Germinal center (tissue), 1 donor: Measurements from ENCODE around the gene CELA2A.
"Not testable (repeated sequence)": the region's sequence is repeated elsewhere in the genome, so short reads cannot be mapped to it uniquely, and the experiment has no call there.

Source experiments
- DNase-seq: peaks from one replicate; pipeline ENCODE4 v3.0.0; 2012; ENCODE audit warnings: mixed read lengths, low spot score

The CELA2A gene

DNA sequence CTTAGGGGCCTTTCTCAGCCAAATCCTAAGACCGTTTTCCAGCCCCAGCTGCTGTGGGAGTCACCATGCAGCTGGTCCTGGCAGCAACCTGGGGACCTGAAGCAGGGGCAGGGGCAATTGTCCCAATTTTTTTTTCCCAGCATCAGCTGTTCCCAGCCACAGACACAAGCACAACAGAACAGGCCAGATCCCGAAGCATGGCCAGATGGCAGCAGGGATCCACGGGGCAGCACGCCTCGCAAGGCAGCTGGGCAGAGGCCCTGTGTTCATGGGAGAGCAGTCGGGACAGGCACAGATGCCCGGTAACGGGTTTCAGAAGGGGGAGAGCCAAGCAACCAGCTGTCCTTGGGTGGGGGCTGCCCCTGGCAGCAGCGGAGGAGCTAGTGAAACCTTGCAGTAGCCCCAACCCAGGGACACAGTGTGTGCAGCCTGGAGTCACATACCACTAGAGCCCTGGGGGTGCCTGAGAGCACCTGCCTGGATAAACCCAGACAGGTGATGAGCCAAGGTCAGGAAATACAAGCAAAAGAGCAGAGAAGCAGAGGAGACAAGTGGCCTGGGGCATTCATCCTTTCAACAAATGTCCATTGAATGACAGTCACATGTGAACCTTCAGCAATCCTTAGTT is 13.4 kb downstream of the CELA2A start:
- DNase-seq = not testable (repeated sequence)

DNA sequence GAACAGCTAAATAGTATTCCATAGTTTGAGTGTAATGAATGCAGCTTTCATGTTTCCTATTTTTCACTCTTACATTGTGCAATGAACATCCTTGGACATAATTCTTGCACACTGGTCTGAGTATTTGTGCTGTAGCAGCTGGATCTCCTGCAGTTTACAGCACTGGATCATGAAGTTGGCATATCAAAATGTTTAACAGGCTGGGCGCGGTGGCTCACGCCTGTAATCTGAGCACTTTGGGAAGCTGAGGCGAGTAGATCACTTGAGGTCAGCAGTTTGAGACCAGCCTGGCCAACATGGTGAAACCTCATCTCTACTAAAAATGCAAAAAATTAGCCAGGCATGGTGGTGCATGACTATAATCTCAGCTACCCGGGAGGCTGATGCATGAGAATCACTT is 14.5 kb downstream of the CELA2A start:
- DNase-seq = not testable (repeated sequence)

DNA sequence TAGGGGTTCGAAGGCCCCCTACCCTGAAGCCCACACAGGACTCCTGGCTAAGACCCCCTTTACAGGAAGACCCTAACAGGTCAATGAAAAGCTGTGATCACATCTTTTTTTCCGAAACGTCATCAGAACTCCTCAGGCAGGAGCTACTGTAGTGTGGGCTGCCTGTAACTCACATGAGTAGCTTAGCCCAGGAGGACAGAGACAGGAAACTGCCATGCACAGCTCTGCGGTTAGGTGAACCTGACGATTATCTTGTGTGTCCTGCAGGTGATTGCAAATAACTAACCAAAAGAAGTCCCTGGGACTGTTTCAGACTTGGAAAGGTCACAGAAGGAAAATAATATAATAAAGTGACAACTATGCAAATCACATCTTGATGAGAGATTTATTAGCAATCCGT is 15.2 kb downstream of the CELA2A start:
- not testable (repeated sequence) for DNase-seq

DNA sequence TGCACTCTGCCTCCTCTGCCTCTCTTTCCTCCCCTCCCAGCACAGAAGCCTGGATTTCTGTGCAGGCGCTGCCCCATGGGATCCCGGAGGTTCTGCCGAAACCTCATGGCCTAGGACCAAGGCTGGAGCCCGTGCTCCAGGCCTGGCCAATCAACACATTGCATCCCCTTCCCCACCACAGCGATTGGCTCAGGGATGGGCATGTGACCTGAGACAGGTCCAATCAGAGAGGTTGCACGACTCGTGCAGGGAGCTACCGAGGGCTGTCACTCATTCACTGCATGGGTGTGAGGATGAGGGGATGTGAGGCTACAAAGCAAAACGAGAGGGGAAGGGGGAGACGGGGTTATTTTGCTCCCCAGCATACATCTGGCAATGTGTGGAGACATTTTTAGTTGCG is 16.1 kb downstream of the CELA2A start:
- DNase-seq = no peak

- DNase-seq = no peak
Observed at GRCh38 chr1:15475752-15476314, 19.3 kb downstream of the CELA2A start, which contains the start of gene CELA2B. Gene CELA2B (plus strand): TSS chr1:15476104. CDS start chr1:15476126, 22 bp downstream.

- DNase-seq = no peak
Observed at GRCh38 chr1:15476927-15477326, 20.4 kb downstream of the CELA2A start.

DNA sequence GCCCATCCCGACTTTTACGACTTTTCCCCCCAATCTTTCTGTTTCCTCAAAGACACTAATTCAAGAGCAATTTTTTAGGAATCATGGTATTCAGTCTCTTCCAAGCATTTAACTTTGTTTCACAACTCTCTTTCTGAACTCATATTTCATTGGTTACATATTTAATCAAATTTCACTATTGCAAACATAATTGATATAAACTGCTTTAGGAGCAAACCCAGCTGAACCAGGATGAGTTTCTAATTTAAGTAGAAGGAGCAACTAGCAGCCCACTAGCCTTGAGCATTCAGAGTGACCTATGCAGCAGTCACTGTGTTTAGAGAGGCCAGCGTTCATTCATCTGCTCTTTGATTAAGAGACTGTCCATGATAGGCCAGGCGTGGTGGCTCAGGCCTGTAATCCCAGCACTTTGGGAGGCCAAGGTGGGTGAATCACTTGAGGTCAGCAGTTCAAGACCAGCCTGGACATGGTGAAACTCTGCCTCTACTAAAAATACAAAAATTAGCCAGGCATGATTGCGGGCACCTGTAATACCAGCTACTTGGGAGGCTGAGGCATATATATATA is 21.2 kb downstream of the CELA2A start:
- no peak for DNase-seq

DNA sequence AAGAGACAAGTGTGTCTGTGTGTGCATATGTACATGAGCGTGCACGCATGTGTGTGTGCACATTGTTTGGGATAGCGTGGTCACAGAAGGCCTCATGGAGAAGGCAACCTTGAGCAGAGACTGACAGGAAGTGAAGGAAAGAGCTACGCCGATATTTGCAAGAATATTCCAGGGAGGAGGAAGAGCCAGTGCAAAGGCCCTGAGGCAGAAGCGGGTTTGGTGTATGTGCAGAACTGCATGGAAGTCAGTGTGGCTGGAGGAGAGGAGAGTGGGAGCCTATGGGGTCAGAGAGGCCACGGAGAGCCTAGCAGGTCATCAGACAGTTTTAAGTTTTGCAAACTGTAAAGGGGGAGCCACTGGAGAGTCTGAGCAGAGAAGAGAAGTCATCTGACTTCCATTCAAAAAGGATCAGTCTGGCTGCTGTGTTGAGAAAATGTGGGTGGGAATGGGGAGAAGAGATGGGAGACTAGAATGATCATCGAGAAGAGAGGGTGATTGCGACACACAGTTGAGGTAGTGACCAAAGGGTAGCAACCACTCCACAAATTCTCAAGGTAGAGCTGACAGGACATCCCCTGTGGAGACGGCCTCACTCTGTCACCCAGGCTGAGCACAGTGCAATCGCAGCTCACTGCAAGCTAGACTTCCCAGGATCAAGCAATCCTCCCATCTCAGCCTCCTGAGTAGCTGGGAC is 23.3 kb downstream of the CELA2A start:
- DNase-seq = no peak

- not testable (repeated sequence) for DNase-seq
Observed at GRCh38 chr1:15482455-15482854, 25.9 kb downstream of the CELA2A start.

GRCh38 chr1:15482983-15483543 is 26.5 kb downstream of the CELA2A start:
- DNase-seq = not testable (repeated sequence)

DNA sequence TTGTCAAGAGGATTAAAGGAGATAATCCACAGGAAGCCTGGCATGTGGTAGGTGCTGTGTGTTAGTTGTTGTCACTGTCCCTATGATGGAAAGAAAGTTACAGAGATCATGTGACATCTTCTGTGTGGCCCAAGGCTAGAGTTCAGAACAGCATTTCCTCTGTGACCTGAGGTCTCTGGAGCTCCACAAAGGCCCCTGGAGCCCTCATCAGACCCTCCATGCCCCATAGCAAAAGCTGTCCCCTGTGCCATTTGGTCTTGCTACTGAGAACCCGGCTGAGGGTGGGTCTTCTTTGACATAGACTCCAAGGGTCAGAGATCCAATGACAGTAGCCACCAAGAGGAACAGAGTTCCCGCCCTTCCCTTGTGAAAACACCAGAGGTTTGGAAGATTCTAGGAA is 27.4 kb downstream of the CELA2A start:
- no peak for DNase-seq

- not testable (repeated sequence) for DNase-seq
Observed at GRCh38 chr1:15484443-15484842, 27.9 kb downstream of the CELA2A start.

DNA sequence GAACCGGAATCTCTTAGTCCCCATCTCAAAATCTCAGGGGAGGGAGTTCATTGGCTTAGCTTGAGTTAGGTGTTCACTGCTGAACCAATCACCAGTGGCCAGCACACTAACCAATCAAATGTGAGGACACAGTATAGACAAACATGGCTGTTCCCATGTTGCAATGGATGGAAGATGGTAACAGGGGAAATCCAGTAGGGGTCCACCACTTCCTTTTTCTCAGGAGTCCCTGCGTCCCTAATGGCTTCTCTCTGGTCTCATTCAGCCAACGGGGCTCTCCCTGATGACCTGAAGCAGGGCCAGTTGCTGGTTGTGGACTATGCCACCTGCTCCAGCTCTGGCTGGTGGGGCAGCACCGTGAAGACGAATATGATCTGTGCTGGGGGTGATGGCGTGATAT is 29.1 kb downstream of the CELA2A start:
- no peak for DNase-seq

DNA sequence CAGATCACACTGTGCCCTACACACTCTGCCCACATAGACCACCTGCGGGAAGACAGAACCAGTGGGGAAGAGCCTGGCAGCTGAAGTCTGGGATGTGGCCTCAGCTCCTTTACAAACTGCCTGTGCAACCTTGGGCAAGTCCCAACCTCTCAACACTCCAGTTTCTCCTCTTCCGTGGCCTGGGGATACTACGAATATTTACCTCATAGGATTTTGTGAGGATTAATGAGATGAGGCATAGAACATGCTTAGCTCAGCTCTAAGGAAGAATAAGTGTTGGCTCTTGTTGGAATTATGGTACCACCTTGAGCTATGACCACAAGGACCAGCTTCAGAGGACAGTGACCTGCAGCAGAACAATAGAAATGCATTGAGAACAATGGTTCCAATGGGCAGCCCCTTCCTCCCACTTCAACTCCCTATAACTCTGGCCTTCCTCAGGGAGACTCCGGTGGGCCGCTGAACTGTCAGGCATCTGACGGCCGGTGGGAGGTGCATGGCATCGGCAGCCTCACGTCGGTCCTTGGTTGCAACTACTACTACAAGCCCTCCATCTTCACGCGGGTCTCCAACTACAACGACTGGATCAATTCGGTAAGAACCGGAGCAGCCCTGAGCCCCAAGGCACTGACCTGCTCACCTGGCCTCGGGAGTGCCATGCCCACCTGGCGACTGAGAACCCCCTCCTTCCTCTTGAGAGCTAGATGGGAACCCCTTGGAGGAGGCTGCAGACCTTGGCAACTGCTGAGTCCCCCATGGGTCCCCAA is 30.5 kb downstream of the CELA2A start:
- DNase-seq = not testable (repeated sequence)

GRCh38 chr1:15488371-15488770 is 31.8 kb downstream of the CELA2A start:
- DNase-seq = no peak

DNA sequence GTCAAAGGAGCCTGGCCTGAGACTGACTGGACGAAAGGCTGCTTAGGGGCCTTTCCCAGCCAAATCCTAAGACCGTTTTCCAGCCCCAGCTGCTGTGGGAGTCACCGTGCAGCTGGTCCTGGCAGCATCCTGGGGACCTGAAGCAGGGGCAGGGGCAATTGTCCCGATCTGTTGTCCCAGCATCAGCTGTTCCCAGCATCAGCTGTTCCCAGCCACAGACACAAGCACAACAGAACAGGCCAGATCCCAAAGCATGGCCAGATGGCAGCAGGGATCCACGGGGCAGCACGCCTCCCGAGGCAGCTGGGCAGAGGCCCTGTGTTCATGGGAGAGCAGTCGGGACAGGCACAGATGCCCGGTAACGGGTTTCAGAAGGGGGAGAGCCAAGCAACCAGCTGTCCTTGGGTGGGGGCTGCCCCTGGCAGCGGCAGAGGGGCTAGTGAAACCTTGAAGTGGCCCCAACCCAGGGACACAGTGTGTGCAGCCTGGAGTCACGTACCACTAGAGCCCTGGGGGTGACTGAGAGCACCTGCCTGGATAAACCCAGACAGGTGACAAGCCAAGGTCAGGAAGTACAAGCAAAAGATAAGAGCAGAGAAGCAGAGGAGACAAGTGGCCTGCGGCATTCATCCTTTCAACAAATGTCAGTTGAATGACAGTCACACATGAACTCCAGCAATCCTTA is 32.7 kb downstream of the CELA2A start:
- no peak for DNase-seq

GRCh38 chr1:15491010-15491409 is 34.5 kb downstream of the CELA2A start:
- not testable (repeated sequence) for DNase-seq

GRCh38 chr1:15492596-15492995 is 36.1 kb downstream of the CELA2A start:
- DNase-seq = no peak

DNA sequence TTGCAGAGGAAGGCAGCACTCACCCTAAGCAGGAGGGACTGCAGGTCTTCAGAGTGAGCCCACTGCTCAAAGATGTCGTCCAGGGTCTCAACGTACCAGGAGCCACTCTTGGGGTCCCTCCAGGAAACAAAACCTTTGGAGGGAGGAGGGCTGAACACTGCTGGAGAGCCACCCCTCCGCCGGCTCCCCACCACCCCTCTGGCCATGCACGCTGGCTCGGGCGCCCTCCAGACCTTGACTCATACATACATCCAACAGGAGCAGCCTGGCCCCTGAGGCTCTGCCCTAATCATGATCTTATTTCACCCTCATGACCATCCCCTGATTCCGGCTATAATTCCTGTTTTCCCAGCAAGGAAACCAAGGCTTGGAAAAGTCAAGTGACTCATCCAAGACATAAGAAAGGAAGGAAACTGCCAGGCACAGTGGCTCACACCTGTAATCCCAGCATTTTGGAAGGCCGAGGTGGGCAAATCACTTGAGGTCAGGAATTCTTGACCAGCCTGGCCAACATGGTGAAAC is 37.4 kb downstream of the CELA2A start:
- DNase-seq = no peak

DNA sequence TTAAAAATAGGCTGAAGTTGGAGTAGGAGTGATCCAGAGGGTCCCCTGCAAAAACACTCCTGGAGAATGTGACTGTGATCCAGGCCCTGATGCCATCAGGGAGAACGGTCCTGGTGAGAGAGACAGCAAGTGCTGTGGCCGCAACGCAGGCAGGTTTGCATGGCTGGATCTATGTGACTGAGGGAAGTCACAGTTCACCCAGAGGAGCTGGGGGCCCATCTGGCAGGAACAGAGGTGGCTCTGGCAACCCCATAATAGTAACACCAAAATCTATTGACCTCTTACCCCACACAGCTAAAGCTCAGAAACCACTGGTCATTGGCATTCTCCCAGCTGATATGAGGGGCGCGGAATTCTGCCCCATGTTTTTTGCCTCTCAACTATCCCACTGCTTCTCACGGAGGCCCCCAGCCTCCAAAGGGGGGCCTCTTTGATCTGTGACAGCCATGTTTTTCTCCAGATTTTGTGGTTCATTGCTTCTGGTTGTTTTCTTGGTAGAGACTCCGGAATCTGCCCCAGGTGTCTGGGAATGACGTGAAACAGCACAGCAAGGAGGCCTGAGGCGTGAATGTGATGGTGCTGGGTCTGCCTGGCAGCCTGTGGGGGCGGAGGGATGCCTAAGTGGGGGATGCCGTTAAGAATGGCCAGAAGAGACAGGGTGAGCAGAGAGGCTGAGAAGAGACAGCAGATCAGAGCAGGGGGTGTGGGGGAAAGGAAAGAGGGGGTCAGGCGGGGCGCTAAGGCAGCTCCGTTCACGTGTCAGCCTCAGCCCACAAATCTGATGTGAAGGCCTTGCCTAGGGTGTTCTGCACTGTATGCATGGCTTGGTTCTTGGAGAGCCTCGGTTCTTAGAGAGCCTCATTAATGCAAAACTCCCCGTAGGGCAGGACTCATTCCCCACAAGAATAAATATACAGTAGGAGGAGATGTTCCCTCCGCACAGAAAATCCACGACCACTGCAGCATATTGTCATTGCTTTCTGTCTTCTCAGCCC is 43.9 kb downstream of the CELA2A start:
- DNase-seq = no peak
